GM21717 (cell line): ENCODE results near the gene DND1.
"Not testable (repeated sequence)": the region's sequence is repeated elsewhere in the genome, so short reads cannot be mapped to it uniquely, and the experiment has no call there.

ENCODE experiments used
- ATAC-seq: cut with Tn5 transposase; IDR thresholded peaks from one replicate; pipeline ENCODE4 v1.9.1; 2021; ENCODE audit warnings: mild to moderate bottlenecking, moderate library complexity; ENCODE audit not compliant: unreplicated experiment

Gene DND1

DNA sequence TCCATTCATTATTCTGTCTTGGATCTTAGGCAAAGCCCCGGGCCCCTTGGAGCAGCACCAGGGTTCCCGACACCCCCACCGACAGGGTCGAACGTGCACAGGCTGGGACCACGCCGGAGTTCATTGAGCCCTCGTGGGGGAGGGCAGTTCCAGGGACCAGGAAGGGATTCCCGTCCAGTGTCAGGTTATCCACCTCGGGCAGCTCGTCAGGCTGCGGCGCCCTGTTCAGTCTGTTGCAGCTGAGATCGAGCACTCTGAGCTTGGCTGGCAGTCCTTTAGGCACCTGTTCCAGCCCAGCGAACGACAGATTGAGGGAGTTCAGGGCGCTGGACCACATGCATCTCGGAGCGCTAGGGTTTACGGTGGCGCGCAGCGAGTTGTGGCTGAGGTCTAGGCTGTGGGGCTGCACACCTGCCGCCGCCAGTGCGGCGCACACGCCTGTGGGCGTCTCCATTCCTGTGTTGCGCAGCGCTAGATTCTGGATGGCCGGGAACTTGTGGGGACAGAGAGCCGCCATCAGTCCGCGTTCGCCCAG lies 41.5 kb downstream of the DND1 start:
- ATAC-seq: peak; percentile 38

DNA sequence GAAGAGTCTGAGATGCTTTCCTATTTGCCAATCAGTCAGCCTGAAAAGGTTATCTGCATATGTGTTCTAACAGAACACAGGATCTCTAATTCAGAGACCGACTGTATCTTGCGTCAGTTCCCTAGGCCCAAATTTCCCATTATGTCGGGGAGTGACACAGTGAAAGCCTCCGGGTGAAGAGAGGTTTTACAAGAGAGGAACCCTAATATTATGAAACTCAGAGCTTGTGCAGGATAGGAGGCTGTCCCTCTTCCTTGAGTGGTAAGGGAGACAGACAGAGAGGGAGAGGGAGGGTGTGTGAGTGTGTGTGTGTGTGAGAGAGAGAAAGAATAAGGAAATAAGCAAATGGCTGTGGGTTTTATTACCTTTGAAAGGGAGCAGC lies 42.3 kb downstream of the DND1 start:
- ATAC-seq: no peak

DNA sequence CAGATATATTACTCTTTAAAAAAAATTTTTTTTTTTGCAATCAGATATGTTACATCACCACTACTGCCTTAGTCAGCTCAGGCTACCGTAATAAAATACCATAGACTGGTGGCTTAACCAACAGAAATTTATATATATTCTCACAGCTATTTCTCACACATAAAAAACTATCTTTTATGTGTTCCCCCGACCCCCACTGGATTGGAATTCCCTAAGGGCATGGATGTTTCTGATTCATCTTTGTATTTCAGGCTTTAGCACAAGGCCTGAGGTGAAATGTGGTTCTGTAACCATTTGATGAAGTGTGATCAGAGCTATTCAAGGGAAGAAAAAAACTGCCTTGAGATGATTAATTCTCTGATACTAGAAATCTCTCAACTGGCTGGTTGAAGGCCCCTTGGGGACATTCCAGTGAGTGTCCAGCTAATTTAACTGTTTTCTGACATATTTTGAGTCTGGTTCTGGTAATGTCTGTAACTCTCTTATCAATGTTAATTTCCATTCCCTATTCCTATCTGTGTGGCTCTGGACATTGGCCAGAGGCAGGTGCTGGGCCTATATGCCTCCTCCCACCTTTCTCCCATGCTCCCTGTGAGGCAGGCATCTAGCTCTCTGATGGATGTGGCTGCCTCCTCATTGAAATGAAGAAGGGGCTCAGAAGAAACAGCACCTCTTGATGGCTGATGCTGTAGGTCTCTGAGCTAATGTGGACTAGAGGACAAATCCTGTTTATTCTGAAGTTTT lies 42.9 kb downstream of the DND1 start:
- no peak for ATAC-seq

DNA sequence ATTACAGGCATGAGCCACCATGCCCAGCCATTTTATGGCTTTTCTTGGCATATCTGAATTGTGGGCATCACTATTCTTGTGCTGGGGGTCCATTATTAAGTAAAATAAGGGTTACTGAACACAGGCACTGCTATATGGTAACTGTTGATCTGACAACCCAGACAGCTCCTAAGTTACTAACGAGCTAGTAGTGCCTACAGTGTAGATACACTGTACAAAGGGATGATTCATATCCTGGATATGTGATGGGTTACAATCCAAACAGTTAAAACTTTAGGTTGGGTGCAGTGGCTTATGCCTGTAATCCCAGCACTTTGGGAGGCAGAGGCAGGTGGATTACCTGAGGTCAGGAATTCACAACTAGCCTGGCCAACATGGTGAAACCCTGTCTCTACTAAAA lies 44.7 kb downstream of the DND1 start:
- ATAC-seq: no peak

DNA sequence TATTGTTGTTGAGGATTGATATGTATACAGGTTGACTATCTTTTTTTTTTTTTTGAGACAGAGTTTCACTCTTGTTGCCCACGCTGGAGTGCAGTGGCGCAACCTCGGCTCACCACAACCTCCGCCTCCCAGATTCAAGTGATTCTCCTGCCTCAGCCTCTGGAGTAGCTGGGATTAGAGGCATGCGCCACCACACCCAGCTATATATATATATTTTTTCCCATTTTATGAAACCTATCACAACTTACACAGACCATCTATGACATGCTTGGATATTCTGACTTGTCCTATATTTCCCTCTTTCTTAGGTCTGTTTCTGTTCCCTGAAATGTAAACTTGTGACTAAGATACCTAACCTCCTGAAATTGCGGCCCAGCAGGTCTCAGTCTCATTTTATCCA lies 45.4 kb downstream of the DND1 start:
- no peak for ATAC-seq

DNA sequence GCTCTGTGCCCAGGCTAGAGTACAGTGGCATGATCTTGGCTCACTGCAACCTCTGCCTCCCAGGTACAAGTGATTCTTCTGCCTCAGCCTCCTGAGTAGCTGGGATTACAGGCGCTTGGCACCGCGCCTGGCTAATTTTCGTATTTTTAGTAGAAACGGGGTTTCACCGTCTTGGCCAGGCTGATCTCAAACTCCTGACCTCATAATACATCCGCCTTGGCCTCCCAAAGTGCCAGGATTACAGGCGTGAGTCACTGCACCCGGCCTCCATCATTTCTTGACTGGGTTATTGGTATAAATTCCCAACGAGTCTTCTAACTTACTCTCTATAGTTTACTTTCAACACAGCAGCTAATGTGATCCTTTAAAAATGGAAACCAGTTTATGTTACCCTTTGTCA lies 48.5 kb downstream of the DND1 start:
- not testable (repeated sequence) for ATAC-seq

DNA sequence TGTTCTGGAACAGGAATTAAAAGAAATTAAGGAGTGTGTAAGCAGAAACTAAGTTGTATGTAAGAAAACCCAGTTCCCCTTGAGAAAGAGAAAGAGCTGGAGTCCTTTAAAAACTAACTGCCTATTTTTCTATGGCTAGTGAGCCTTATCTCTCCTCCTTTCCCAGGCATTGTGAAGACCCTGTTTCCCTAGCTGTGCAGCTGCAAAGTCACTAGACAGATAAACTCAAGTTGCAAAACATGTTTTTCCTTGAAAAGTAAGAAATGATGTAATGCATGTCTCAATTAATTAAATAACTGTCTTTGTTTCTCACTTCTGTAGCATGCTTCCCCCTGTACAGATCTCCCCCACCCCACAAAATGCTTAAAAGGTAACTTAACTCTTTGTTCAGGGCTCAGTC lies 50.3 kb downstream of the DND1 start:
- not testable (repeated sequence) for ATAC-seq

DNA sequence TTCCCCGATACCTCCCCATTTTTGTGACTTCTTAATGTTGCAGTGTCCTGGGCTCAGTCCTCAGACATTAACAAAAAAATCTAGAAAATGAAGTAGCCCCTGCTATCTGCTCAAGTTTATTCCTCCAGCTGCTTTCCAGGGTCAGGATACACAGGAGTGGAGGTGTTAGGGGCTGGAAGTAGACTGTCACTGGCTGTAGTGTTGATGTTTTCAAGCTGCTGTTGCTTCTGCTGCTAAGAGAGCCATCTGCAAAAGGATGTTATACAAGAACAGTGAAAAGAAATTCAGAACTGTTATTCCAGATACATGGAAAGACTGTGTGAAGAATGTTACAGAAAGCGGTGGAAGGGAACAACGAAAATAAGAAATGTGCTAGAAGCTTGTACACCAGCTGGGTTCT lies 51.1 kb downstream of the DND1 start:
- no peak for ATAC-seq
